ENCODE results near the gene CCDC14. TPM values are rescaled to one million over a fixed set of nuclear protein-coding genes. Genes with fewer than 3 reads are reported as not detected.

The CCDC14 gene
- total and polyA plus RNA-seq, 2 experiments from 2014 or later = 52.5 to 113 TPM

DNA sequence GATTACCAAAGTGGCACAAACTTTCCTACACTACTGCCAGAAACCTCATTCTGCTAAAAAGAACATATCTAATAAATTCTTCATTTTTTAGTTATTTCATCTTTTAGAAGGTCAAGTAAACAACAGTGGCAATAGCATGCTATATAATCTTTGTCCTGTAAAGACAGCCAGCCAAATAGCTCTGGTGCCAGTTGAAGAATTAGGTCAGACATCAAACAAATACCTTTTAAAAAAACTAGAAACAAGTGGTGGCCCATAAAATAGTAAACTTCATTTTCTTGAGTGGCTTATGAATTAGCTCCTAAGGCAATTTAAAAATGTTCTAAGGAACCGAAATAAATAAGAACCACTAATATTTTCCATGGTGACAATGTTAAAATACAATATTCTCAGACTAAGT is 19.5 kb downstream of the CCDC14 start:
- TF ChIP-seq, protein P1, sequence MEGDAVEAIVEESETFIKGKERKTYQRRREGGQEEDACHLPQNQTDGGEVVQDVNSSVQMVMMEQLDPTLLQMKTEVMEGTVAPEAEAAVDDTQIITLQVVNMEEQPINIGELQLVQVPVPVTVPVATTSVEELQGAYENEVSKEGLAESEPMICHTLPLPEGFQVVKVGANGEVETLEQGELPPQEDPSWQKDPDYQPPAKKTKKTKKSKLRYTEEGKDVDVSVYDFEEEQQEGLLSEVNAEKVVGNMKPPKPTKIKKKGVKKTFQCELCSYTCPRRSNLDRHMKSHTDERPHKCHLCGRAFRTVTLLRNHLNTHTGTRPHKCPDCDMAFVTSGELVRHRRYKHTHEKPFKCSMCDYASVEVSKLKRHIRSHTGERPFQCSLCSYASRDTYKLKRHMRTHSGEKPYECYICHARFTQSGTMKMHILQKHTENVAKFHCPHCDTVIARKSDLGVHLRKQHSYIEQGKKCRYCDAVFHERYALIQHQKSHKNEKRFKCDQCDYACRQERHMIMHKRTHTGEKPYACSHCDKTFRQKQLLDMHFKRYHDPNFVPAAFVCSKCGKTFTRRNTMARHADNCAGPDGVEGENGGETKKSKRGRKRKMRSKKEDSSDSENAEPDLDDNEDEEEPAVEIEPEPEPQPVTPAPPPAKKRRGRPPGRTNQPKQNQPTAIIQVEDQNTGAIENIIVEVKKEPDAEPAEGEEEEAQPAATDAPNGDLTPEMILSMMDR (conservative IDR thresholded peaks at IDR 0.05; ENCODE audit: low read depth in 2 of 2) = no peak
- no peak for TF ChIP-seq NANOG (IDR thresholded peaks at IDR 0.05; ENCODE audit: borderline replicate concordance)
- no peaks in the 10 kb centered on the region for H3K9me3 Mint-ChIP-seq
- Histone ChIP-seq H3K27me3 (ENCODE audit: insufficient read depth) (no peaks in the 10 kb centered on the region), H3F3A (replicated peaks; ENCODE audit: low read depth) (no peaks in the 10 kb centered on the region), H2AFZ (no peak overlapping the region), H3K27ac (ENCODE audit: low read depth) (no peak overlapping the region), H4K20me1 (replicated peaks; ENCODE audit: insufficient read depth) (no peaks in the 10 kb centered on the region), H3K9me2 (ENCODE audit: insufficient read depth) (no peaks in the 10 kb centered on the region), H3K36me3 (ENCODE audit: insufficient read depth) (peaks cover 25% of the 10 kb centered on the region), H3K79me2 (replicated peaks; ENCODE audit: insufficient read depth) (no peaks in the 10 kb centered on the region), H3K4me2 (no peak overlapping the region), H3K4me3 (no peak overlapping the region), H3K4me1 (ENCODE audit: insufficient read depth) (no peaks in the 10 kb centered on the region)
- H3K4me3 Mint-ChIP-seq = no peak overlapping the region
- H3K4me1 Mint-ChIP-seq = no peaks in the 10 kb centered on the region
- H3K27me3 Mint-ChIP-seq (ENCODE audit: insufficient read depth, low read depth, poor library complexity) = peaks cover 2% of the 10 kb centered on the region
- H3K36me3 Mint-ChIP-seq (ENCODE audit: low read depth) = peaks cover 49% of the 10 kb centered on the region; the same call in 2 of the 3 replicates
- DNase-seq (ENCODE audit: low spot score) (no peak), ATAC-seq (no peak)
- no peak overlapping the region for H3K27ac Mint-ChIP-seq

DNA sequence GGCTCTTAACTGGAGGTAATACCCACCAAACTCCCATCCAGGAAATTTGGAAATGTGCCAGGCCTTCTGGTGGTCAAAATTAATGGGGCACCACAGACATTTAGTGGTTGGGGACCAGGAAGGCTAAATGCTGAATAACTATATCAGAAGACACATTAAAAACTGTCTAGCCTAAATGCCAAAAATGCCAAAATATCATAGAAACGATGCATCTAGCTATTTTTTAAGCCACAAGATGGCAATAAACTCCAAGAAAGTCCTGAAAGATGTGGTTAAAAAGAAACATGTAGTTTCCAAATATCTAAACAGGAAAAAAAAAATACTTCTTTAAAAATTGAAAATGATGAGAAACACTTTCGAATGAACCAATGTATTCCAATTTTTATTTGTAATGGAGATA is 19.9 kb downstream of the CCDC14 start:
- H2AFZ ChIP-seq = no peak overlapping the region
- no peaks in the 10 kb centered on the region for H3K9me2 ChIP-seq (ENCODE audit: insufficient read depth)
- no peaks in the 10 kb centered on the region for H3F3A ChIP-seq (replicated peaks; ENCODE audit: low read depth)
- H3K79me2 ChIP-seq (replicated peaks; ENCODE audit: insufficient read depth) = no peaks in the 10 kb centered on the region
- no peak overlapping the region for H3K27ac ChIP-seq (ENCODE audit: low read depth)
- Mint-ChIP-seq H3K4me3 (no peak overlapping the region), H3K36me3 (ENCODE audit: low read depth) (peaks cover 47% of the 10 kb centered on the region; the same call in 2 of the 3 replicates), H3K4me1 (no peaks in the 10 kb centered on the region), H3K27me3 (ENCODE audit: insufficient read depth, low read depth, poor library complexity) (peaks cover 2% of the 10 kb centered on the region), H3K9me3 (no peaks in the 10 kb centered on the region), H3K27ac (no peak overlapping the region)
- H3K4me3 ChIP-seq = no peak overlapping the region
- H3K4me2 ChIP-seq = no peak overlapping the region
- H3K4me1 ChIP-seq (ENCODE audit: insufficient read depth) = no peaks in the 10 kb centered on the region
- peaks cover 23% of the 10 kb centered on the region; the same call in 1 of the 2 replicates for H3K36me3 ChIP-seq (ENCODE audit: insufficient read depth)
- no peak for ATAC-seq
- no peaks in the 10 kb centered on the region for H3K27me3 ChIP-seq (ENCODE audit: insufficient read depth)
- H4K20me1 ChIP-seq (replicated peaks; ENCODE audit: insufficient read depth) = no peaks in the 10 kb centered on the region
- no peak for DNase-seq (ENCODE audit: low spot score)
- TF ChIP-seq ZNF331 (CRISPR knock-in tag; IDR thresholded peaks at IDR 0.05; ENCODE audit: low read depth) (no peak), EZH2phosphoT487 (IDR thresholded peaks at IDR 0.05; ENCODE audit: unreplicated experiment) (no peak), POLR2AphosphoS5 (IDR thresholded peaks at IDR 0.05; ENCODE audit: low read depth) (no peak), JUNB (IDR thresholded peaks at IDR 0.05; ENCODE audit: unreplicated experiment) (no peak), STAT1 (IDR thresholded peaks at IDR 0.05; ENCODE audit: unreplicated experiment) (no peak), EZH2 (IDR thresholded peaks at IDR 0.05; ENCODE audit: low read depth, unreplicated experiment) (no peak), NANOG (IDR thresholded peaks at IDR 0.05; ENCODE audit: borderline replicate concordance) (no peak), CREB1 (CRISPR knock-in tag; IDR thresholded peaks at IDR 0.05; ENCODE audit: low read depth) (no peak), ZNF114 (CRISPR knock-in tag; IDR thresholded peaks at IDR 0.05) (no peak)
- TF ChIP-seq, protein P2, sequence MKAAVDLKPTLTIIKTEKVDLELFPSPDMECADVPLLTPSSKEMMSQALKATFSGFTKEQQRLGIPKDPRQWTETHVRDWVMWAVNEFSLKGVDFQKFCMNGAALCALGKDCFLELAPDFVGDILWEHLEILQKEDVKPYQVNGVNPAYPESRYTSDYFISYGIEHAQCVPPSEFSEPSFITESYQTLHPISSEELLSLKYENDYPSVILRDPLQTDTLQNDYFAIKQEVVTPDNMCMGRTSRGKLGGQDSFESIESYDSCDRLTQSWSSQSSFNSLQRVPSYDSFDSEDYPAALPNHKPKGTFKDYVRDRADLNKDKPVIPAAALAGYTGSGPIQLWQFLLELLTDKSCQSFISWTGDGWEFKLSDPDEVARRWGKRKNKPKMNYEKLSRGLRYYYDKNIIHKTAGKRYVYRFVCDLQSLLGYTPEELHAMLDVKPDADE (IDR thresholded peaks at IDR 0.05) = no peak
- TF ChIP-seq, protein P1 (conservative IDR thresholded peaks at IDR 0.05; ENCODE audit: low read depth in 2 of 2) = no peak
- TF ChIP-seq, protein P3, sequence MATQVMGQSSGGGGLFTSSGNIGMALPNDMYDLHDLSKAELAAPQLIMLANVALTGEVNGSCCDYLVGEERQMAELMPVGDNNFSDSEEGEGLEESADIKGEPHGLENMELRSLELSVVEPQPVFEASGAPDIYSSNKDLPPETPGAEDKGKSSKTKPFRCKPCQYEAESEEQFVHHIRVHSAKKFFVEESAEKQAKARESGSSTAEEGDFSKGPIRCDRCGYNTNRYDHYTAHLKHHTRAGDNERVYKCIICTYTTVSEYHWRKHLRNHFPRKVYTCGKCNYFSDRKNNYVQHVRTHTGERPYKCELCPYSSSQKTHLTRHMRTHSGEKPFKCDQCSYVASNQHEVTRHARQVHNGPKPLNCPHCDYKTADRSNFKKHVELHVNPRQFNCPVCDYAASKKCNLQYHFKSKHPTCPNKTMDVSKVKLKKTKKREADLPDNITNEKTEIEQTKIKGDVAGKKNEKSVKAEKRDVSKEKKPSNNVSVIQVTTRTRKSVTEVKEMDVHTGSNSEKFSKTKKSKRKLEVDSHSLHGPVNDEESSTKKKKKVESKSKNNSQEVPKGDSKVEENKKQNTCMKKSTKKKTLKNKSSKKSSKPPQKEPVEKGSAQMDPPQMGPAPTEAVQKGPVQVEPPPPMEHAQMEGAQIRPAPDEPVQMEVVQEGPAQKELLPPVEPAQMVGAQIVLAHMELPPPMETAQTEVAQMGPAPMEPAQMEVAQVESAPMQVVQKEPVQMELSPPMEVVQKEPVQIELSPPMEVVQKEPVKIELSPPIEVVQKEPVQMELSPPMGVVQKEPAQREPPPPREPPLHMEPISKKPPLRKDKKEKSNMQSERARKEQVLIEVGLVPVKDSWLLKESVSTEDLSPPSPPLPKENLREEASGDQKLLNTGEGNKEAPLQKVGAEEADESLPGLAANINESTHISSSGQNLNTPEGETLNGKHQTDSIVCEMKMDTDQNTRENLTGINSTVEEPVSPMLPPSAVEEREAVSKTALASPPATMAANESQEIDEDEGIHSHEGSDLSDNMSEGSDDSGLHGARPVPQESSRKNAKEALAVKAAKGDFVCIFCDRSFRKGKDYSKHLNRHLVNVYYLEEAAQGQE (IDR thresholded peaks at IDR 0.05; ENCODE audit: unreplicated experiment) = no peak
